WTC11 (cell line): Measurements from ENCODE around the gene SGCB.

ENCODE experiments used
- ATF2 ChIP-seq: sonication (generic); formaldehyde crosslinking; IDR thresholded peaks from 2 replicates; pipeline ENCODE4 v1.8.1; 2022; ENCODE audit warnings: low read depth, missing genetic modification reagents, borderline replicate concordance
- CTCF ChIP-seq: fragments of 200-600 bp; IDR thresholded peaks from 2 replicates; pipeline ENCODE4 v1.8.0; 2022; ENCODE audit warnings: antibody characterized with exemption
- ETV6 ChIP-seq: sonication (generic); formaldehyde crosslinking; IDR thresholded peaks from 2 replicates; pipeline ENCODE4 v1.8.1; 2022; ENCODE audit warnings: mild to moderate bottlenecking, missing genetic modification reagents
- KAT7 ChIP-seq: sonication (generic); formaldehyde crosslinking; IDR thresholded peaks from 2 replicates; pipeline ENCODE4 v1.8.1; 2023; ENCODE audit warnings: missing genetic modification reagents, mild to moderate bottlenecking, borderline replicate concordance
- MAX ChIP-seq: sonication (generic); formaldehyde crosslinking; IDR thresholded peaks from 2 replicates; pipeline ENCODE4 v1.8.0; 2022; ENCODE audit warnings: mild to moderate bottlenecking, missing genetic modification reagents
- NFE2L1 ChIP-seq: sonication (generic); formaldehyde crosslinking; IDR thresholded peaks from 2 replicates; pipeline ENCODE4 v1.8.1; 2023; ENCODE audit warnings: missing genetic modification reagents
- NR1H2 ChIP-seq: sonication (generic); formaldehyde crosslinking; IDR thresholded peaks from 2 replicates; pipeline ENCODE4 v1.9.0; 2021; ENCODE audit warnings: mild to moderate bottlenecking, moderate library complexity, missing genetic modification reagents
- TEAD4 ChIP-seq: sonication (generic); formaldehyde crosslinking; IDR thresholded peaks from 2 replicates; pipeline ENCODE4 v1.8.0; 2022; ENCODE audit warnings: mild to moderate bottlenecking, missing genetic modification reagents
- ZNF671 ChIP-seq: fragments of 250-450 bp; sonication (Bioruptor Pico); IDR thresholded peaks from 2 replicates; pipeline ENCODE4 v1.8.0; 2021; ENCODE audit warnings: mild to moderate bottlenecking

- TF ChIP-seq MAX (CRISPR knock-in tag) = no peak
- no peak for TF ChIP-seq CTCF
- no peak for TF ChIP-seq NFE2L1
- TF ChIP-seq ATF2 (CRISPR knock-in tag) = no peak
- TF ChIP-seq TEAD4 (CRISPR knock-in tag) = no peak
- TF ChIP-seq ETV6 (CRISPR knock-in tag) = no peak
- no peak for TF ChIP-seq KAT7 (CRISPR knock-in tag)
- TF ChIP-seq ZNF671 (CRISPR knock-in tag) = no peak
- no peak for TF ChIP-seq NR1H2 (CRISPR knock-in tag)
Observed at GRCh38 chr4:52012651-52013050, 25.4 kb downstream of the SGCB start.
